HTR-8/SVneo (cell line): ENCODE data around the gene TMEM214.

Experiments
- DNase-seq: peaks from one replicate; pipeline ENCODE4 v3.0.0; 2011; ENCODE audit warnings: low spot score, mixed read lengths; ENCODE audit not compliant: insufficient read length
- FAIRE-seq: peaks from 2 replicates; lab custom pipeline; 2011; peaks lifted over from hg19 to GRCh38; lab: Jason Lieb, UNC

Gene TMEM214

GRCh38 chr2:27032495-27033252, at the start of gene TMEM214:
TMEM214 (plus strand) TSS chr2:27032965; CDS start chr2:27033016, 51 bp downstream.
- peak; percentile 86 for FAIRE-seq
- DNase-seq: peak; percentile 97

- FAIRE-seq (no peak), DNase-seq (no peak)
Observed at GRCh38 chr2:26983746-26984145, 49.0 kb upstream of the TMEM214 start.

- FAIRE-seq (no peak), DNase-seq (no peak)
Observed at GRCh38 chr2:26985807-26986206, 47.0 kb upstream of the TMEM214 start.

GRCh38 chr2:26986576-26986975, 46.2 kb upstream of the TMEM214 start:
- no peak for DNase-seq
- FAIRE-seq: no peak

GRCh38 chr2:26988058-26988860, 44.5 kb upstream of the TMEM214 start:
- no peak for DNase-seq
- FAIRE-seq: no peak

- FAIRE-seq (no peak), DNase-seq (no peak)
Observed at GRCh38 chr2:26989156-26989555, 43.6 kb upstream of the TMEM214 start.

- no peak for DNase-seq
- FAIRE-seq: no peak
Observed at GRCh38 chr2:26991717-26992116, 41.0 kb upstream of the TMEM214 start.

- DNase-seq: no peak
- no peak for FAIRE-seq
Observed at GRCh38 chr2:26993768-26994167, 39.0 kb upstream of the TMEM214 start.

GRCh38 chr2:26994983-26995382, 37.8 kb upstream of the TMEM214 start:
- no peak for DNase-seq
- FAIRE-seq: no peak

- no peak for DNase-seq
- FAIRE-seq: no peak
Observed at GRCh38 chr2:26997394-26997793, 35.4 kb upstream of the TMEM214 start.

- FAIRE-seq: no peak
- DNase-seq: no peak
Observed at GRCh38 chr2:26998323-26998722, 34.4 kb upstream of the TMEM214 start.

- DNase-seq (no peak), FAIRE-seq (no peak)
Observed at GRCh38 chr2:27000228-27000627, 32.5 kb upstream of the TMEM214 start.

- no peak for FAIRE-seq
Observed at GRCh38 chr2:27000995-27001394, 31.8 kb upstream of the TMEM214 start.

GRCh38 chr2:27001950-27002349, 30.8 kb upstream of the TMEM214 start:
- FAIRE-seq: no peak

More at GRCh38 chr2:27000995-27001394, 31.8 kb upstream of the TMEM214 start:
- no peak for DNase-seq

GRCh38 chr2:27003007-27003406, 29.8 kb upstream of the TMEM214 start:
- DNase-seq (no peak), FAIRE-seq (no peak)

More at GRCh38 chr2:27001950-27002349, 30.8 kb upstream of the TMEM214 start:
- no peak for DNase-seq

GRCh38 chr2:27003857-27004256, 28.9 kb upstream of the TMEM214 start:
- FAIRE-seq (no peak), DNase-seq (no peak)

GRCh38 chr2:27006602-27007415, 26.0 kb upstream of the TMEM214 start:
- FAIRE-seq (no peak), DNase-seq (no peak)

- DNase-seq (no peak), FAIRE-seq (no peak)
Observed at GRCh38 chr2:27007416-27008374, 25.1 kb upstream of the TMEM214 start.

- FAIRE-seq (no peak), DNase-seq (no peak)
Observed at GRCh38 chr2:27008678-27009077, 24.1 kb upstream of the TMEM214 start.
